RKO (cell line): ENCODE measurements around the gene NDST3.

Source experiments
- DNase-seq: peaks from one replicate; pipeline ENCODE4 v3.0.0-alpha.2; 2016; ENCODE audit warnings: low spot score

Gene NDST3

GRCh38 chr4:118081434-118081833, 47.1 kb downstream of the NDST3 start:
- DNase-seq: no peak

DNA sequence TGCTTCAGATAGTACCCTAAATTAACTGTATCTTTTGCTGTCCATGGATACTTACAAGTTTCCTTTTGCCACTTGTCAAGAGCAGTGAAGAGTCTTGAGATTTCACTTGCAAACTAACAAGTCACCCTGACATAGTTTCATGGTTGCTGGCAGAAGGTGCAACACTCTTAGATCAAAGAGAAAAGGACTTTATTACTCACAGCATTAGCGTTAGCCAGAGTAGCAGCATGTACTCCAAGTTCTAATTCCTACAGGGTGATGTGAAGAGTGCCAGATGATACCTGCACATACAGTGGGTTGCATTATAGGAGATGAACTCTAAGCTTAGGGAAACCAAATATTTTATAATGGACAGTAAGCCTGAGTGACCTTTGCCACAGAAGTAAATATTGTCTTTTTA, 47.9 kb downstream of the NDST3 start:
- DNase-seq: no peak

DNA sequence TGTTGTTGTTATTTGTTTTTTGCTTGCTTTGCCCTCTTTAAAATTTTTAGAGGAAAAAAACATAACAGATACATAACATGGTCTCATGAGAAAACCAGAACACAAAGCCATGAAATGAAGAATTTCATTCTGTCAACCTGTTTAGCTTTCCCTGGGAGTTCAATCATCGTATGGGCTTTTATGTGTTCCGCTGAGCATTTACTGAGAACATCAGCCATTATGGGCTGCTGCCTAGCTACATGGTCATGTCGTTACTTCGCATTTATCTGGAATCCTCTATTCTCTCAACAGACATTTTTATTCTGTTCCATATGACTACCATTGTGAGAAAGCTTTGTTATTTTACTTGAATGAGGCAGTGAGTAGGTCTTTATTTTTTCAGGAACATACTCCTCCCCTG, 51.4 kb downstream of the NDST3 start:
- no peak for DNase-seq

GRCh38 chr4:118086344-118086743, 52.1 kb downstream of the NDST3 start:
- DNase-seq: peak; percentile 67

DNA sequence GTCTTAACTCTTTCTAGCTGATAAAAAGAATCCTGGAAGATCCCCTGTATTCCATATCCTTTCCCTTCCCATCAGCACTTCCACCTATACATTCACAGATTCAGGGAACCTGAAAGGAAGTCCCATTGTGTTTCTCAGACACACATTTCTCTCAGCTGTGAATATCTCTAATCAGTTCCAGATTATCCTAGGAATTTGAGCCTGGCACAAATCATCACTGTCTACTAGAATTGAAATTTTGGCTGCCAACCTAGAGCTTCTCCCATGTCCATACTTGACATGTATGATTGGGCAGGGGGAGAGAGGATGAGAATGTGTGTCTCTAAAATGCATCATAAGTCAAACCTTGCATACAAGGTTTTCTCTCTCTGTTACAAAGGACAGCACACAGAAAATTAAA, 53.1 kb downstream of the NDST3 start:
- no peak for DNase-seq

DNA sequence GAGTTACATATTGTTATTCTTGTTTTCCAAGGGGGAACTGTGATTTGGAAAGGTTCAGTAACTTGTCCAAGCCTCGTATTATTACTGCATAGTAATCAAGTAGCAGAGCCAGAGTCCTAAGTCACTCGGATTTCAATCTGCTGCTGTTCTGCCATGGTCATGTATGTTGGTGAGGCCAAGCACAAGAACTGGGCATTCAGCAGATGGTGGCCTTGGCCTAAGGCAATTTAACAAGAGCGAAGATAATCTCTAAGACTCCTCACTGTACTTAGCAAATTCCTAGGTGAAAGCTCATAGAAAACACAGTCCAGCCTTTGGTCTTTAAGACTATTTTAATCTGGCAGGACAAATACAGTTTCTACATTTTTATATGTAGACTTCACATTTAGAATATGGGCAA, 64.8 kb downstream of the NDST3 start:
- DNase-seq: no peak

GRCh38 chr4:118102195-118102594, 67.9 kb downstream of the NDST3 start:
- DNase-seq: no peak

DNA sequence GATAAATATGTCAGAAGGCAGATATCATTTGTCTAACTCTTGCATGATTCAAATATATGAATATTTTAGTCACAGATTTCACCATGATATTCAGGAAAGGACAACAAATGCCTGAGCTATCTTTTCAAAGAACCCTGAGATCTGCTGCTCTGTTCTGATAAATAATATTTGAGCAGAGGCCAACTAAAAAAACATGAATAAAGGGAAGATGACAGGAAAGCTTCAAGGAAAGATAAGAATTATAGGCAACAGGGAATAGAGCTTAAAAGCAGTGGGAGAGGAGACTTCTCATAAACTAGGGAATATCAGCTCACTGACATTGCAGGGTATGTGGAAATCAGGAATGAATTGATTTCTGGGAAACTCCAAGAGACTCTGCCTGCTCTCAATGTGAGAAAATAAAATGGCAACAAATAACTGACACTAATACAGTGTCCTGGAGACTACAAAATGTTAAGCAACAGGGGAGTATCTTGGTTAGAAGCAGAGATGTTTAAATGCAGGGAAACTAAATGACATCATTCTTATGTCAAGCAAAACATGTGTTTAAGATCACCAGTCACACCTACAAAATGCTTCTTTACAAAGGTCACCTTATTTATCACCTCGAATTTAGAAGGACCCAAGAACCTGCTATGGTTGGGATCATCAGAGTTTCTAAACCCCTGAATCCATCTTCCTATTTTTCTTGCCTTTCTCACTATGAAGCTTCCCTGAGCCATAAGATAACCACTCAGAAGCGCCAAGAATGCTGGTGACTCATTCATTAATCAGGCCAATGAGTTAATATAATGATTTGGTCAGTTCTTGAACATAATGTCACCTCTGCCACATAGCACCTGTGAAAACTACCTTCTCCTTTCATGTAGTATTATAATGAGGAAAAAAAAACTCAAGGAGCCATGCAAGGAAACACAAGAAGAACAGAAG, 78.1 kb downstream of the NDST3 start:
- peak; percentile 45 for DNase-seq

- no peak for DNase-seq
Observed at GRCh38 chr4:118113220-118113619, 78.9 kb downstream of the NDST3 start.

GRCh38 chr4:118114720-118115119, 80.4 kb downstream of the NDST3 start:
- DNase-seq: no peak

DNA sequence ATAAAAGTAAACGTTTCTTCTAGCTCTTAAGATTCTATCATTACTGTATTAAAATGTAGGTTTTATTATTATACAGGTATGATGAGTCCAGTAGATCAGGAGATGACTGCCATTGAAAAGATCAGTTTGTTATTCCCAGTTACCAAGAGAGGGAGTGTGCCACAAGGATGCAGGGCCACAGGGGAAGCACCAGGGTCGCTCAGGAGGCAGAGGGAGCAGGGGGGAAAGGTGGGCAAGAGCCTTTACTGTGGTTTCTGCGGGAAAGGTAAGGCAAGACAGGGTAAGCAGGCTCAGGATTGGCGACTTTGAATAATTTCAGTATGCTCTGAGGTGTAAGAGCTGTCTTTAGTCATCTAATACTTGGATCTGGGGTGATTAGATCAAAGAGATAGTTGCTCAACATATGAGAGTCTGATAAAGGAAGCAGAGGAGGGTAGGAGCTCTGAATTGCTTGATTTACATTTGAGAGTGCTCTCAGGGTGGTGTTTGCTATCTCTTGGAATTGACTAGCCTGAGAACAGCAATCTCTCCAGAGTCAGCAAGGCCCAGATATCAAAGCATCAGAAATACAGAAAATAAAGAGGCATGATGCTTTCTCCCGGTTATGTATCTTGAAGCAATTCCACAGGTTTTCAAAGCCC, 86.0 kb downstream of the NDST3 start:
- DNase-seq: no peak

- no peak for DNase-seq
Observed at GRCh38 chr4:118124997-118125396, 90.7 kb downstream of the NDST3 start.

DNA sequence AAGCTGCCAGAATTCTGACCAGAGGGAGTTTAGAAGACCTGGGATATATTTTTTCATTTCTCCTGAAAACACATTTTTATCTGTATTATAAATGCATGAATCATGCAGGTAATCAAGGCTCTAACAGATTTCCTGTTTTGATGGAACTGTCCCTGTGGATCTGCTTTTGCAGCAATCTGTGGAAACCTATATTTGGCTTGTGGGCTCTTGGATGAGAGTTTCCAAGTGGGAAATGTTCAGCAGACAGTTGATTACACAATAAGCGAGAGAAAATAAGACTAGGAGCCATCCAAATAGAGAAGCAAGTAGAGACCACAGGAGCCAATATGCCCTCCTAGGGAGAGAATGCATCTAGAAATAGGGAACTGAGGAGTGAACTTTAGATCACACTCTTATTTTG, 105.0 kb downstream of the NDST3 start:
- no peak for DNase-seq

DNA sequence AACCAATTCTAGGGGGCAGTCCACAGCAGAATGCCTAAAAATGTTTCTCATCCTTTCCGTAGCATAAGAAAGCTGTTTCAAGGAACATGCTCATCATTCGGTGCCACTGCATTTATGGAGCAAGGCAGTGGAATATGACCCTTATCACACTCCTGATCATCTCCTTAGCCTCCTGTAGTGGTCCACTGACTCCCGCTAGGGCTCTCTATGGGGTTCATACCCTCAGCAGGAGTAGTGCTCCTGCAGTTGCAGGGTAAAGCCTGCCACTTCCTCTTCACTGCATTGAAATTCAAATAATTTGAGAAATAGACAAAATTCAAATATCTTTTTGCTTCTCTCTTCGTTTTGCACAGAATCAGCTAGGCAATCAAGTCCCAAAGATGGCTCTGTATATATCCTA, 107.0 kb downstream of the NDST3 start:
- DNase-seq: no peak

DNA sequence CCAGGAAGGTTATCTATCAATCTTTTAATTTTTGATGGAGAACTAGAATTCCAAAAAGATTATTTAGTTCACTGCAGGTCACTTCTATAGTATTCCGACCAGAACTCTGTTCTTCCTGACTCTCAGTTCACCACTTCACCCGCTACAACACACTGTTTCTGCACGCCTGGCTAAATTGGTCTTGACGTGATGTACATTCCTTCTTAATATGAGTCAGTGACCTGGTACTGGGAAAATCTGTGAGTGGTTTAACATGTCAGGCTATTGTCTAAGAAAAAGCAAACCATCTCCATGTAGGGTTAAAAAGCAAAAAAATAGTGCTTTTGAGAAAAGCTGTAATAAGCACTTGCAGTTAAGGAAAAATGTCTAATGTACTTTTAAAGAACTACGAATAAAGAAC, 120.4 kb downstream of the NDST3 start:
- DNase-seq: no peak

- DNase-seq: no peak
Observed at GRCh38 chr4:118155516-118155915, 121.2 kb downstream of the NDST3 start.

GRCh38 chr4:118158763-118159375, 124.6 kb downstream of the NDST3 start:
- no peak for DNase-seq

DNA sequence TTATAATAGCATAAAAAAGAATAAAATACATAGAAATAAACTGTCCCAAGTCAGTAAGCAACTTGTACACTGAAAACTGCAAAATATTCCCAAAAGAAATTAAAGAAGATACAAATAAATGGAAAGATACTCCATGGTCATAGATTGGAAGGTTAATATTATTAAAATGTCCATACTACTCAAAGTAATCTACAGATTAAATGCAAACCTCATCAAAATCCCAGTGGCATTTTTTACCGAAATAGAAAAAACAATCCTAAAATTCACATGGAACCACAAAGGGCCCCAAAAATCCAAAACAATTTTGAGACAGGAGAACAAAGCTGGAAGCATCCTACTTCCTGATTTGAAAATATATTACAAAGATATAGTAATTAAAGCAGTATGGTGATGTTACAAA, 133.0 kb downstream of the NDST3 start:
- DNase-seq: no peak

DNA sequence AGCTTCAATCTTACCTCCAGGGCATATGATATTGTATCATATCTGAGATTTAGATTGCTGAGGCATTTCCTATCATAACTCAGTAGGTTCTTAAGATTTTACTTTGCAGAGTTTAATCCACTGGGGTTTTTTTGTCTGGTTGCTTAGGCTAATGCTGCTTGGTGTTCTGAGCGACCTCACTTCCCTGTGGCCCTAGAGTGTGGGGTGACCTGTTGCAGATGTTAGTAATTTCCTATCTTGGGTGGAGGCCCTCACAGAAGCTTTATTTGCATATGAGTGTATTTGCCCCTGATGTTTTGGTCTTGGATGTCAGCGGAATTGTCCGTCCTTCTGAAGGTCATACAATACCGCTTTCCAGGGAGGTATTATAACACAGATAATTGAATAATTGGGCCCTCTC, 137.1 kb downstream of the NDST3 start:
- no peak for DNase-seq

- DNase-seq: no peak
Observed at GRCh38 chr4:118173126-118173525, 138.8 kb downstream of the NDST3 start.

GRCh38 chr4:118173956-118174725, 139.9 kb downstream of the NDST3 start:
- DNase-seq: no peak

GRCh38 chr4:118175506-118175905, 141.2 kb downstream of the NDST3 start:
- no peak for DNase-seq
